ENCODE data around the gene IFITM5. TPM values are rescaled to one million over a fixed set of nuclear protein-coding genes. Genes with fewer than 3 reads are reported as not detected.

Gene IFITM5
- total RNA-seq, 3 donors from 2014 or later = not detected

- no peak for DNase-seq (ENCODE audit: low spot score in 2 of 2)
- H3K4me1 ChIP-seq = no peaks in the 10 kb centered on the region
Measured at GRCh38 chr11:256952-257737, 42.2 kb downstream of the IFITM5 start.

GRCh38 chr11:255816-256215 lies 43.5 kb downstream of the IFITM5 start:
- intact Hi-C loops (cut with DNase I; ENCODE audit: low total_unique reads) = no loop called here
- H3K4me3 ChIP-seq = no peak overlapping the region
- no peak for DNase-seq (ENCODE audit: low spot score in 2 of 2)
- H3K27ac ChIP-seq = no peak overlapping the region
- no peaks in the 10 kb centered on the region for H3K9me3 ChIP-seq
- H3K36me3 ChIP-seq = no peaks in the 10 kb centered on the region
- no peaks in the 10 kb centered on the region for H3K27me3 ChIP-seq
- no peaks in the 10 kb centered on the region for H3K4me1 ChIP-seq
- TF ChIP-seq POLR2AphosphoS5 (IDR thresholded peaks at IDR 0.05) = no peak

More at GRCh38 chr11:256952-257737, 42.2 kb downstream of the IFITM5 start:
- no peaks in the 10 kb centered on the region for H3K36me3 ChIP-seq
- H3K4me3 ChIP-seq = no peak overlapping the region
- TF ChIP-seq POLR2AphosphoS5 (IDR thresholded peaks at IDR 0.05) (no peak), CTCF (IDR thresholded peaks at IDR 0.05) (no peak), POLR2A (IDR thresholded peaks at IDR 0.05) (no peak)
- H3K9me3 ChIP-seq = no peaks in the 10 kb centered on the region
- intact Hi-C loops (cut with DNase I; ENCODE audit: low total_unique reads) = no loop called here
- no peaks in the 10 kb centered on the region for H3K27me3 ChIP-seq
- H3K27ac ChIP-seq = no peak overlapping the region

DNA sequence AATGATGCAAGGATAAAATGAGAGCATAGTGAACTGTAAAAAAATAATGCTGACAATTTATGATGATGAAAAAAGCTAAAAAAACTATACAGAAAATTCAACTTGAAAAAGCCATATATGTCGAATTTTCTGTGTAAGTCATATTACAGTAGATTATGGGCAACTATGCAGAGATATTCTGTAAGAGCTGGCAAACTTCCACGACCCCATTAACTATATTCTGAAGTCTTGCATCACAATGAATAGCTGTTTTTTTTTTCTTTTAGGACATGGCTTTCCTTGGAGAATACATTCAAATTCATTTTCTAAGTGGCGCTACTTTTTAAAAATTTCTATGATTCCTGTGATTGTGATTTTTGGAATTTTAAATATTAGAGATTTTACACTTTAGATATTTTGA lies 44.1 kb downstream of the IFITM5 start:
- intact Hi-C loops (cut with DNase I; ENCODE audit: low total_unique reads) = no loop called here
- TF ChIP-seq POLR2A (IDR thresholded peaks at IDR 0.05) (no peak), POLR2AphosphoS5 (IDR thresholded peaks at IDR 0.05) (no peak), CTCF (IDR thresholded peaks at IDR 0.05) (no peak)
- Histone ChIP-seq H3K27me3 (no peaks in the 10 kb centered on the region), H3K27ac (no peak overlapping the region), H3K4me1 (no peaks in the 10 kb centered on the region), H3K4me3 (no peak overlapping the region), H3K36me3 (no peaks in the 10 kb centered on the region), H3K9me3 (no peaks in the 10 kb centered on the region)
- DNase-seq (ENCODE audit: low spot score in 2 of 2) = no peak

DNA sequence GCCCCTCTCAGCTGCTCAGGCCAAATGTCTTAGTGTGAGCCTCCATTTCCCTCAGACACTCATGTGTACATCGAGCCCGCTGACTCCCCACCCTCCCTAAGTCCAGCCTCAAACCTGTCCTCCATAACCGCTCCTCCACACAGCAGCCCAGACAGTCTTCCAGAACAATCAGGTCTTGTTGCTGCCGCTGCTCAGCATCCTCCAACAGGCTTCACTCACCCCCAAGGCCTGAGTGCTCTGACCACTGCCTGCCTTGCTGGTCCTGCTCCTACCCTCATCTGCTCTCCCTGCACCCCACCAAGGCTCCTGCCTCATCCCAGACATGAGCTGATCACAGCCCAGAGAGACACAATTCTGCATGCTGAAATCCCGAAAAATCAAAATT lies 45.4 kb downstream of the IFITM5 start:
- intact Hi-C loops (cut with DNase I; ENCODE audit: low total_unique reads) = loop anchor here (2.0 kb wide), 1 partner anchor 35 kb away; the partner anchor contains the start of gene PGGHG
- Histone ChIP-seq H3K27ac (no peak overlapping the region), H3K36me3 (peaks cover 2% of the 10 kb centered on the region), H3K4me1 (no peaks in the 10 kb centered on the region), H3K27me3 (no peaks in the 10 kb centered on the region), H3K4me3 (no peak overlapping the region), H3K9me3 (no peaks in the 10 kb centered on the region)
- no peak for DNase-seq (ENCODE audit: low spot score in 2 of 2)
- TF ChIP-seq CTCF (IDR thresholded peaks at IDR 0.05) (no peak), POLR2A (IDR thresholded peaks at IDR 0.05) (no peak), POLR2AphosphoS5 (IDR thresholded peaks at IDR 0.05) (no peak)

DNA sequence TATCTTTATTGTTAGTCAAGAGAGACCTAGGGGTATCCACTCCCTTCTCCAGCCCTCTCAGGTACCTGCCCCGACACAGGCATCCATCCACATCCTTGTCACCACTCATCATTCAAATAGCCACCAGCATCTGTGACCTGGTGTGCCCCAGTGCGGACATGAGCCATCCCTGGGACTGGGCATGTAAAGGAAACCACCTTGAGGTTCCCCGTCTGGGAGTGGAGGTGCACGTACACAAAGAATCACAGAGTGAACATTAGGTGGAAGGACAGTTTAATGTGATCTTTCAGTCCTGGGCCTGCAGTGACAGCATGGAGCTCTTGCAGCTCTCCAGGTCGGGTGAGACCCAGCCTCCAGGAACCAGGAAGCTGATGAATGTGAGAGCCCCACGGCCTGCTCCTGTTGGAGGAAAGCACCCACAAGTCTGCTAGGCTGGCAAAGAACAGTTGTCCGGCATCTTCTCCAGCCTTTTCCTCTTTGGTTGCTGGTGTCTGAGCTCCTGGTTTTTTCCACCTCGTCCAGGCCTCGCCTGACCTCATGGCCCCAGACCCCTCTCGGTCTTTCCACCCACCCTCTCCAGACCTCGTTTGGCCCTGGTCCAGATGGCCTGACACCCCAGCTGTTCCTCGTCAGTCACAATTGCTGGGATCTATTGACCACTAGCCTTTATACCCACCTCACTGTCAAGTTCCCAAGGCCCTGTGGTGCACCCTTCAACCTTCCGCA lies 46.0 kb downstream of the IFITM5 start:
- H3K4me3 ChIP-seq = no peak overlapping the region
- DNase-seq (ENCODE audit: low spot score in 2 of 2) = no peak
- H3K4me1 ChIP-seq = no peaks in the 10 kb centered on the region
- H3K9me3 ChIP-seq = no peaks in the 10 kb centered on the region
- no peaks in the 10 kb centered on the region for H3K27me3 ChIP-seq
- TF ChIP-seq POLR2AphosphoS5 (IDR thresholded peaks at IDR 0.05) (no peak), POLR2A (IDR thresholded peaks at IDR 0.05) (no peak), CTCF (IDR thresholded peaks at IDR 0.05) (no peak)
- peaks cover 4% of the 10 kb centered on the region for H3K36me3 ChIP-seq
- H3K27ac ChIP-seq = no peak overlapping the region
- intact Hi-C loops (cut with DNase I; ENCODE audit: low total_unique reads) = loop anchor here (2.0 kb wide), 1 partner anchor 35 kb away; the partner anchor contains the start of gene PGGHG

Data from breast epithelium (tissue), 4 donors.